Gastrocnemius medialis (tissue), 4 donors: Measurements from ENCODE around the gene HSPB1. TPM values are rescaled to one million over a fixed set of nuclear protein-coding genes. Genes with fewer than 3 reads are reported as not detected.

ENCODE experiments used
- ATAC-seq, 2 donors: fragments of 150-250 bp; one replicate each; pipeline ENCODE4 v1.9.1; 2016
- DNase-seq, 2 donors: peaks; one replicate each; pipeline ENCODE4 v3.0.0-alpha.2; 2019
- H3K27ac ChIP-seq, 4 donors: fragments of 200-600 bp; sonication (generic); 1 replicate in 1 of 4; 2 replicates in 3 of 4; pipeline ENCODE4 v1.5.1; 2016 to 2018; ENCODE audit warnings: mild to moderate bottlenecking in 2 of 4, moderate library complexity in 1 of 4
- H3K27me3 ChIP-seq, 3 donors: fragments of 200-600 bp; sonication (generic) in 2 of 3; 1 replicate in 1 of 3; 2 replicates in 2 of 3; pipeline versions ENCODE4 v1.5.1 to v1.6.0; 2016 to 2019; ENCODE audit warnings: mild to moderate bottlenecking in 1 of 3, moderate library complexity in 1 of 3
- H3K36me3 ChIP-seq, 2 donors: fragments of 200-600 bp; sonication (generic) in 1 of 2; one replicate each; pipeline ENCODE4 v1.5.1; 2017 to 2018
- H3K4me1 ChIP-seq, 2 donors: fragments of 200-600 bp; sonication (generic) in 1 of 2; one replicate each; pipeline ENCODE4 v1.5.1; 2016 to 2017; ENCODE audit warnings: mild to moderate bottlenecking in 2 of 2
- H3K4me3 ChIP-seq, 4 donors: fragments of 200-600 bp; sonication (generic) in 3 of 4; 1 replicate in 1 of 4; 2 replicates in 3 of 4; pipeline ENCODE4 v1.5.1; 2016 to 2019; ENCODE audit warnings: mild to moderate bottlenecking in 2 of 4
- H3K9me3 ChIP-seq, 3 donors: fragments of 200-600 bp; sonication (generic) in 2 of 3; 1 replicate in 1 of 3; 2 replicates in 2 of 3; pipeline ENCODE4 v1.5.1; 2016 to 2019
- POLR2A ChIP-seq, 2 donors: fragments of 450-650 bp; IDR thresholded peaks; one replicate each; pipeline ENCODE4 v1.6.1; 2017; ENCODE audit warnings: antibody characterized with exemption in 2 of 2, mild to moderate bottlenecking in 2 of 2, moderate library complexity in 2 of 2
- in situ Hi-C, 4 donors: fragments of 200-750 bp; cut with MboI; loops; one replicate each; pipeline versions ENCODE4 v1.15.0 to v1.8.0; 2017; ENCODE audit warnings: low sequenced_read_pairs in 4 of 4
- intact Hi-C: fragments of 100-400 bp; cut with DNase I; formaldehyde crosslinking; loops from one replicate; pipeline ENCODE4 v1.15.1; 2023; ENCODE audit warnings: low total_unique reads
- total RNA-seq, 4 donors: library from RNA; depleted of rRNA; stranded (reverse); fragments of >200 nt; gene quantifications; one replicate each; pipeline versions ENCODE4 v1.1.0 to v1.2.3, GENCODE V29; 2016
- TF ChIP-seq, protein P1 (sequence below), 5 experiments: fragments of 450-650 bp in 3 of 5; fragments of 200-600 bp in 2 of 5; sonication (generic) in 2 of 5; IDR thresholded peaks in 4 of 5; conservative IDR thresholded peaks in 1 of 5; 1 replicate in 4 of 5; 2 replicates in 1 of 5; pipeline ENCODE4 v1.5.1; 2016 to 2019; ENCODE audit warnings: antibody characterized with exemption in 5 of 5, mild to moderate bottlenecking in 3 of 5, moderate library complexity in 3 of 5

Gene HSPB1
- total RNA-seq, 4 donors from 2014 or later = 1,878 to 2,898 (median 2,185) TPM

DNA sequence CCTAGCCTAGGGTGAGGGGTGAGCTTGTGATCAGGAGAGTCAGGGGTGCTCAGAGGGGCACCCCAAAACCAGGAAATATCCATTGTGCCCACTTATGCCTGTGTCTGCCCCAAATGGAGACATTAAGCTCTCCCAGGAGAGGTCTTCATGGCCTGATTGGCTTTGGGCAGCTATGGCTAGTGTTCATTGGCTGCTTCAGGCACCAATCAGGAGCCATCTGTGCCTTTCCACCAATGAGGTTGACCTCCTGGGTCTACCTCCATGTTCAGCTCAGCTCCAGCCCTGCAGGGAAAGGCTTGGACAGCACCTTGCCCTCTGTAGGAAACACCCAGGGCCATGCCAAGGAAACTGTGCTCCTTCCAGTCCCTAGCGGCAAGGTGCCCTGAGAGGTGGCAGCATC lies 23.9 kb upstream of the HSPB1 start:
- ATAC-seq (no peak), DNase-seq (no peak)
- Histone ChIP-seq H3K27ac (no peak overlapping the region), H3K4me1 (peaks cover 4 to 5% of the 10 kb centered on the region in 2 donors), H3K4me3 (no peak overlapping the region), H3K27me3 (peaks cover 19 to 27% (median 20%) of the 10 kb centered on the region in 3 donors), H3K9me3 (no peaks in the 10 kb centered on the region), H3K36me3 (no peaks in the 10 kb centered on the region)
- no peak for TF ChIP-seq POLR2A (IDR thresholded peaks at IDR 0.05)
- TF ChIP-seq, protein P1, sequence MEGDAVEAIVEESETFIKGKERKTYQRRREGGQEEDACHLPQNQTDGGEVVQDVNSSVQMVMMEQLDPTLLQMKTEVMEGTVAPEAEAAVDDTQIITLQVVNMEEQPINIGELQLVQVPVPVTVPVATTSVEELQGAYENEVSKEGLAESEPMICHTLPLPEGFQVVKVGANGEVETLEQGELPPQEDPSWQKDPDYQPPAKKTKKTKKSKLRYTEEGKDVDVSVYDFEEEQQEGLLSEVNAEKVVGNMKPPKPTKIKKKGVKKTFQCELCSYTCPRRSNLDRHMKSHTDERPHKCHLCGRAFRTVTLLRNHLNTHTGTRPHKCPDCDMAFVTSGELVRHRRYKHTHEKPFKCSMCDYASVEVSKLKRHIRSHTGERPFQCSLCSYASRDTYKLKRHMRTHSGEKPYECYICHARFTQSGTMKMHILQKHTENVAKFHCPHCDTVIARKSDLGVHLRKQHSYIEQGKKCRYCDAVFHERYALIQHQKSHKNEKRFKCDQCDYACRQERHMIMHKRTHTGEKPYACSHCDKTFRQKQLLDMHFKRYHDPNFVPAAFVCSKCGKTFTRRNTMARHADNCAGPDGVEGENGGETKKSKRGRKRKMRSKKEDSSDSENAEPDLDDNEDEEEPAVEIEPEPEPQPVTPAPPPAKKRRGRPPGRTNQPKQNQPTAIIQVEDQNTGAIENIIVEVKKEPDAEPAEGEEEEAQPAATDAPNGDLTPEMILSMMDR (IDR thresholded peaks at IDR 0.05 in 4 of 5, conservative IDR thresholded peaks at IDR 0.05 in 1 of 5) = no peak
- in situ Hi-C loops = loop anchor here in 1 of 4 donors (10.0 kb wide), 1 partner anchor 94 kb away; no protein-coding TSS in a partner anchor
- intact Hi-C loops = no loop called here

DNA sequence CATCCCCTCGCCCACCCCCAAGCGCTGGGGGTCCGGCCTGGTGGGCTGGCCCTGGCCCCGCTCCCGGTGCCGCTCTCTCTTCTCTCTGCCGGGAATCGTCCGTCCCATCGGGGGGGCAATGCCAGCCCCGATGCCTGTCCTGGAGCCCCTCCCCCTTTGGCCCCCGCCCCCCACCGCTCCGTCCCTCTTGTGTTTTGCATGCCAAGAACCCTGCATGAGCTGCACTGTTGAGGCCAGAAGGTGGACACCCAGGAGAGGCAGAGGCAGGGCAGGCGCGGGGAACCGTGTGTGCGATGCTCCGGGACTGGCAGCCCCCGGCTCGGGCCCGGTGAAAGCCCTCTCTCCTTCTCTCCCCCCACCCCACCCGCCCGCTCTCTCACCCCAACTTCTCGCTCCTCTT lies 22.1 kb upstream of the HSPB1 start:
- in situ Hi-C loops = loop anchor here in 2 of 4 donors (10.0 kb wide), 2 partner anchors 96 to 106 kb away; no protein-coding TSS in a partner anchor
- H3K36me3 ChIP-seq = no peaks in the 10 kb centered on the region
- H3K27ac ChIP-seq = no peak overlapping the region
- no peak for TF ChIP-seq POLR2A (IDR thresholded peaks at IDR 0.05)
- TF ChIP-seq, protein P1 (IDR thresholded peaks at IDR 0.05 in 4 of 5, conservative IDR thresholded peaks at IDR 0.05 in 1 of 5) = no peak
- ATAC-seq (no peak), DNase-seq (no peak)
- intact Hi-C loops = no loop called here
- no peak overlapping the region for H3K4me3 ChIP-seq
- peaks cover 4 to 5% of the 10 kb centered on the region in 2 donors for H3K4me1 ChIP-seq
- peaks cover 21 to 30% (median 22%) of the 10 kb centered on the region in 3 donors for H3K27me3 ChIP-seq
- no peaks in the 10 kb centered on the region for H3K9me3 ChIP-seq

DNA sequence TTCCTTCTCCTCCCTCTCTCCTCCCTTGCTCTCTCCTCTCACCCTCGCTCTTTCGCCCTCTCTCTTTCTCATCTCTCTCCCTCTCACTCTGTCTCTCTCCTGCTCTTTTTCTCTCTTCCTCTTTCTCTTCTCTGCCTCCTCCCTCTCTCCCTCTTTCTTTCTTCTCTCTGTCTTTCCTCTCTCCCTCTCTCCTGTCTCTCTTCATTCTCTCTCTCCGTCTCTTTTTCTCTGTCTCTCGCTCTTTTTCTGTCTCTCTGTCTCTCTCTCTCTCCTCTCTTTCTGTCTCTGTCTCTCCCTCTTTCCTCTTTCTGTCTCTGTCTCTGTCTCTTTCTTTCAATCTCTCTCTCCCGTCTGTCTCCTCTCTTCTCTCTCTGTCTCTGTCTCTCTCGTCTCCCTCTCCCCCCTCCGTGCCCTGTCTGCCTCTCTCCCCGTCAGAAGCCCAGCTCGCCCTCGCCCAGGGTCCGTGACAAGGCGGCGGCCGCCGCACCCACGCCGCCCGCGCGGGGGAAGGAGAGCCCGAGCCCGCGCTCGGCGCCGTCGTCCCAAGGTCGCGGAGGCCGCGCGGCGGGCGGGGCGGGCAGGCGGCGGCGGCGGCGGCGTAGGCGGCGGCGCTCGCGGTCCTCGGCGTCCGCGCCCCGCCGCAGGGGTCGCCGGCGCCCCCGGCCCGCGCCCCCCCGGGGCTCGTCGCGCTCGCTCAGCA lies 21.3 kb upstream of the HSPB1 start:
- in situ Hi-C loops (loop anchor here in 2 of 4 donors (10.0 kb wide), 2 partner anchors 96 to 106 kb away; no protein-coding TSS in a partner anchor), intact Hi-C loops (no loop called here)
- H3K4me3 ChIP-seq = peak overlapping the region; percentile 40 to 51 (median 48)
- H3K27ac ChIP-seq = no peak overlapping the region
- H3K27me3 ChIP-seq = peaks cover 21 to 30% (median 22%) of the 10 kb centered on the region in 3 donors
- ATAC-seq (peak; percentile 22 to 70), DNase-seq (no peak)
- no peaks in the 10 kb centered on the region for H3K36me3 ChIP-seq
- TF ChIP-seq POLR2A (IDR thresholded peaks at IDR 0.05) = no peak
- TF ChIP-seq, protein P1 (IDR thresholded peaks at IDR 0.05 in 4 of 5, conservative IDR thresholded peaks at IDR 0.05 in 1 of 5) = no peak
- no peaks in the 10 kb centered on the region for H3K9me3 ChIP-seq
- H3K4me1 ChIP-seq = peaks cover 4 to 5% of the 10 kb centered on the region in 2 donors

DNA sequence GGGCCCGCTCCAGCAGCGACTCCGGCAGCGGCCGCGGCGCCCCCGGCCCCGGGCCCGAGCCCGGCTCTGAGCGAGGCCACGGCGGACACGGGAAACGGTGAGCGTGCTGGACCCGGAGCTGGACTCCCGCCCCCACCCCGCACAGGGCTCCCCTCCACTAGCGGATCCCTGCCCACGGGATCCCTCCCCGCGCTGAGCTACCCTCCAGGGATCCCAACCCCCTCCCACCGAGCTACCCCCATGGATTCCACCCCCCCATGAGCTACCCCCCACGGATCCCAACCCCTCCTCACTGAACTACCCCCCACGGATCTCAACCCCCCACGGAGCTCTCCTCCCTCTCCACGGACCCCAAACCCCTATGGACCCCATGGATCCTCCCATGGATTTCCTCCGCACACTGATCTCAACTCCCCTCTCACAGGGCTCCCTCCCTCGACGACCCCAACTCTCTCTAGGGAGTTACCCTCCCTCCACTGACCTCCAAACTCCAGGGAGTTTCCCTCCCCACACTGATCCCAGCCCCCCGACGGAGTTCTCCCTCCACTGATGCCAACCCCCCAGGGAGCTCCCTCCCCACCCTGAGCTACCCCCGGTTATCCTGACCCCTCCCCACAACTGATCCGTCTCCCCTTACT lies 20.6 kb upstream of the HSPB1 start:
- intact Hi-C loops (no loop called here), in situ Hi-C loops (loop anchor here in 2 of 4 donors (10.0 kb wide), 2 partner anchors 97 to 107 kb away; no protein-coding TSS in a partner anchor)
- no peaks in the 10 kb centered on the region for H3K9me3 ChIP-seq
- TF ChIP-seq POLR2A (IDR thresholded peaks at IDR 0.05) = no peak
- TF ChIP-seq, protein P1 (IDR thresholded peaks at IDR 0.05 in 4 of 5, conservative IDR thresholded peaks at IDR 0.05 in 1 of 5) = no peak
- no peak overlapping the region for H3K27ac ChIP-seq
- DNase-seq (no peak), ATAC-seq (peak in 1 of 2 donors; percentile 22)
- H3K27me3 ChIP-seq = peaks cover 21 to 30% (median 22%) of the 10 kb centered on the region in 3 donors
- H3K4me3 ChIP-seq = peak overlapping the region; percentile 36 to 55 (median 48)
- peaks cover 4 to 5% of the 10 kb centered on the region in 2 donors for H3K4me1 ChIP-seq
- H3K36me3 ChIP-seq = no peaks in the 10 kb centered on the region
